GM21447 (cell line): ENCODE measurements around the gene PRKCQ.

ENCODE experiments used
- ATAC-seq: cut with Tn5 transposase; IDR thresholded peaks from one replicate; pipeline ENCODE4 v1.9.1; 2021; ENCODE audit not compliant: unreplicated experiment

The PRKCQ gene

DNA sequence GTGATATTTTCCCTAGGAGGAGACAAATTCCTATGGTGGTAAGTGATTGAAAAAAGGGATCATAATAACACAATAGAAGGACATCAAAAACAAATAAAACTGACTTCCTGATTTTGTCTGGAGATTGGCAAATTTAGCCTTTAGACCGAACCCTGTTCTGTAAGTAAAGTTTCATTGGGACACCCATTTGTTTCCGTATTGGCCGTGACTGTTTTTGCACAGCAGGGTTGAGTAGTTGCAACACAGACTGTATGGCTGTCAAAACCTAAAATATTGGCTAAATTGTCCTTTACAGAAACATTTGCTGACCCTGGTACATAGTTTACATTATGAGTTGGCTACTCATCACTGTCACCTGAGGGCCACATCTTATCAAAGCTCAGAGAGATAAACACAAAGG is 168.6 kb downstream of the PRKCQ start:
- ATAC-seq: no peak

DNA sequence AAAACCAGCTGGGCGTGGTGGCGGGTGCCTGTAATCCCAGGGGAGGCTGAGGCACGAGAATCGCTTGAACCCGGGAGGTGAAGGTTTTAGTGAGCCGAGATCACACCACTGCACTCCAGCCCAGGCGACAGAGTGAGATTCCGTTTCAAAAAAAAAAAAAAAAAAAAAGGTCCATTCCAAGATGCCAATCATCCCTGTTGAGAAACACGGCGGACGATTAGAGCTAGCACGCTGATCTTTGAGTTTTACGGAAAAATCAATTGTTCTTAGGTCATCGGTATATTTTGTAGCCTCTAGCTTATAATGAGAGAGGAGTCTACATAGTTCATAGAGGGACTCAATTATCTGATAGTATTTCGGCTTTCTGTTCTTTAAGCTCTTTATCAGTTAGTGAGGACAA is 169.2 kb downstream of the PRKCQ start:
- ATAC-seq: no peak

DNA sequence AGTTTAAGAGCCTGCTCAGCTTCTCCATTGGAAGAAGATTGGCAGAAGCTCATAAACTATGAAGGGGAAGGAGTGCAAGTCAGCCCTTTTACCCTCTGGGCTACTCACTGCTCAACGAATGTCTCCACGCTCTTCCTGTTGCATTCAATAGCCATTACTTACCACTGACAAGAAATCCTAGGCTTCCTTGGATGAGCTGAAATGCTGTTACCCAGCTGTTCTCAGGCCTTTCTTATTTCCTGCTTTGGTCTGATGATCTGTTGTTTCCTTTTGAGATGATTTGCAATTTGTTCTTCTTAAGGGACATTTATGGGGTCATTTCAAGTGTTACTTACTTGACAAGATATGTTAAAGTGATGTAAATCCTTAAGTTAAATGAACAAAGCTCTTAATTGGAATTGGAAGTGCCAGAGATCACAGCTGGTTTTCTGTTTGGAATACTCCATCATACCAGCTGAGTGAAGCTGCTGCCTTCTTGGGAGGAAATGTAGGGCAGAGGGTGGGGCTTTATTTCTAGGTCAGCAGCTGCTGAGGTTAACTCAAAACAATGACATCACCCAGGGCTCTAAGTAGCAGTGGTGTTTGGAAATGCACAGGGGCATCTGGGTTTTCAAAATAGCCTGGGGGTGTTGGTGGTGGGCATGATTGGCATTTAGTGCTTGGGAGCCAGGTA is 170.0 kb downstream of the PRKCQ start:
- ATAC-seq: no peak

DNA sequence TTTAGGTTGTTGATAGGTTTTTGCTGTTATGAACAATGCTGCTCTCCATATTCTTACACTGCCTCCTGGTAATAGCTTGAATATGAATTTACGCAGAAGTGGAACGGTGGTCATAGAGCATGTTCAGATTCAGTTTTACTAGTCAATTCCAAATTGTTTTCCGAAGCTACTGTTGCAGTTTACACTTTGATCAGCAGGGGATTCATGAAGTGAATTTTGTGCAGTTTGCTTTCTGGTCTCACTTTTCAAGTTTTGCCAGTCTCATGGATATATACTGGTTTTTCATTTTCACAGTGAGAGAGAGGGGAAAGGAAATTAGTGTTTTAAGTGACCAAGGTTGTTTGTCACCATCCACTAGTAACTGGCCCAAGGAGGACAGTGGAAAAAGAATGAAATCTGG is 171.3 kb downstream of the PRKCQ start:
- ATAC-seq: no peak

DNA sequence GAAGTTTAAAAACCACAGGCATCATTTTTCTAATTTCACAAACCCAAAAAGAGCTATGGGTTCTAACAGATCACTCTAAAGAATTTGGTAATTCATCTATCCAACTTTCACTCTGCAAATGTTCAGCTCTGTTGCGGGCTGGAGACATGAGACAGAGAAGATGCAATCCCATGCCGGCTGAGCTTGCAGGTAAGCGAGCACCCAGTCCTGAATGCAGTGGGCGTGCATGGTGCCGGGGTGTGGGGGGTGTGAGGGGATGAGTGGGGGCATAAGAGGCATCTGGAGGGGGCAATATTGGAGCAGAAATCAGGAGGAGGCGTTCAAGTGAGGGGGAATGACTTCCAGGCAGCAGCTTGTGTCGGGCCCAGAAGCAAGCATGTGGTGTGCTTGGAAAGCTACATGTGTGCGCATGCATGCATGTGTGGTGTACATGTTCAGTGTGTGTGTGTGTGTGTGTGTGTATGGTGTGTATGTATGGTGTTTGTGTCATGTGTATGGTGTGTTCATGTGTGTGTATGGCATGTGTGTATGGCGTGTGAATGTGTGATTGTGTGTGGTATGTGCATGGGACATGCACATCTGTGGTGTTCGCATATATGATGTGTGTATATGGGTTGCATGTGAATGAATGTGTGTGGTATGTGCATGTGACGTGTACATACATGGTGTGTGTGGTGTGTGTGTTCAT is 172.9 kb downstream of the PRKCQ start:
- ATAC-seq: no peak

DNA sequence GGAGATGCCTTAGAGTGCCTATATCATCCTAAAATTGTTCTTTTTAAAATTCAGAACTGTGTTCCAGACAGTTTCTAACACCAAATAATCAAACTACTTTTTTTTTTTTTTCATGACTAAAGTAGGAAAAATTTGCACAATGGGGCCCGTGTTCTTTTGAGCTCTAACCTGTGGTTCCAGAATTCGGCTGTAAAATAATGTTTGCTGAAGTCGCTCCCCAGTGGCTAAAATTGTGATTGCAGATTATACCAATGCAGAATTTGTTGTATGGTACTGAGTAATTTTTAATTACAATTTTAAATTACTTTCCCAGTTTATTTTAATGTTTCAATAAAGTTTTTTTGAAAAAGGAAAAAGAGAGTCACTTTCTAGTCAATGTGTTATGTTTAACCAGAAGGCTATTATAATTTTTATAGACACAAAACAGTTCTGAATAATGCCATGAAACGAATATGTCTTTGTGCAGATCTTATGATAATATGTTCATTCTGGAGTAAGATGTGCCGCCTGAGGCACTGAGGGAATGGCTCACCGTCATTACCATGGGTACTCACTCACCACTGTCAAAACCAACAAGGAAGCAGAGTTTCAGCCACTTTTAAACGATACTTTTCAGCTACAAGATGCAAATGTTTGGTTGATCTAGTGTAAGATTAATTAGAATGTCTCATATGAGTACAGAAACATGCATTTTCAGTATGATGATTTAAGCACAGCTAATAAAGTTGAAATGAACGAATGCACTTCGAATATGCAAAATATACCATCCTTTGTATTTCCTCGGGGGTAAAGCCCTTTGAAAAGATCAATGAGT is 173.6 kb downstream of the PRKCQ start:
- ATAC-seq: no peak

DNA sequence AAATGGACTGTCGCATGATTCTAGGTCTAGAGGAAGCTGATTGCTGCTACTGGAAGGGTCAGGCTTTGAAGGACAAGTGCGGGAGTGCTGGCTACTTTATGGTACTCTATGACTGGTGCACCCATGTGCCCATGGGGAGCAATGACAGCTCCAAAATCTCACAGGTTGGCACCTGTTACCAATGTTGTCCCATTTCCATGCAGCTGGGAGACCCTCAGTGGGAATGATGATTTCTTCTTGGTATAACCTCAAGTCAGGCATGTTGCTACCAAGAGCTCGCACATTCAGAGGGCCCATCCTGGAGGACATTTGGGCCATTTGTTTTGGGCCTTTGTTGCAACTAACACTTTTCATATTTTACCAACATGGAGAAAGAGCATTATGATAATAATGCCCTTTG is 174.4 kb downstream of the PRKCQ start:
- ATAC-seq: no peak

DNA sequence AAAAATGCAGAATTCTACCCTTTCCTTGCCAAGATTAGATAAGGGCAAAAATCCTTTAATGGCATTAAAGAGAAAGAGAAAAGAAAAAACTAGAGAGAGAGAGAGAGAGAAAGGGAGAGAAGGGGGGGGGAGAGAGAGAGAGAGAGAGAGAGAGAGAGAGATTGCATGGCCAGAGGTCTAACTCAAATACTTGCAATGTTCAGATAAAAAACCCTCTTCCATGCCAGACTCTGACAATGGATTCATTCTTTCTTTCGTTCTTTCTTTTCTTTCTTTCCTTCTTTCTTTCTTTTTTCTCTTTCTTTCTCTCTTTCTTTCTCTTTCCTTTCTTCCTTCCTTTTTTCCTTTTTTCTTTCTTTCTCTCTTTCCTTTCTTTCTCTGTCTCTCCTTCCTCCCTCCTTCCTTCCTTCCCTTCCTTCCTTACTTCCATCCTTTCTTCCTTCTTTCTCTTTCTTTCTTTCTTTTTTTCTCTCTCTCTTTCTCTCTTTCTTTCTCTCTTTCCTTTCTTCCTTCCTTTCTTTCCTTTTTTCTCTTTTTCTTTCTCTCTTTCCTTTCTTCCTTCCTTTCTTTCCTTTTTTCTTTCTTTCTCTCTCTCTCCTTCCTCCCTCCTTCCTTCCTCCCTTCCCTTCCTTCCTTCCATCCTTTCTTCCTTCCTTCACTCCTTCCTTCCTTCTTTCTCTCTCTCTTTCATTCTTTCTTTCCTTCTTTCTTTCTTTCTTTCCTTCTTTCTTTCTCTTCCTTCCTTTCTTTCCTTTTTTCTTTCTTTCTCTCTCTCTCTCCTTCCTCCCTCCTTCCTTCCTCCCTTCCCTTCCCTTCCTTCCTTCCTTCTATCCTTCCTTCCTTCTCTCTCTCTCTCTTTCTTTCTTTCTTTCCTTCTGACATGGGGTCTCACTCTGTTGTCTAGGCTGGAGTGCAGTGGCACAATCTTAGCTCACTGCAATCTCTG is 175.7 kb downstream of the PRKCQ start:
- ATAC-seq: no peak

DNA sequence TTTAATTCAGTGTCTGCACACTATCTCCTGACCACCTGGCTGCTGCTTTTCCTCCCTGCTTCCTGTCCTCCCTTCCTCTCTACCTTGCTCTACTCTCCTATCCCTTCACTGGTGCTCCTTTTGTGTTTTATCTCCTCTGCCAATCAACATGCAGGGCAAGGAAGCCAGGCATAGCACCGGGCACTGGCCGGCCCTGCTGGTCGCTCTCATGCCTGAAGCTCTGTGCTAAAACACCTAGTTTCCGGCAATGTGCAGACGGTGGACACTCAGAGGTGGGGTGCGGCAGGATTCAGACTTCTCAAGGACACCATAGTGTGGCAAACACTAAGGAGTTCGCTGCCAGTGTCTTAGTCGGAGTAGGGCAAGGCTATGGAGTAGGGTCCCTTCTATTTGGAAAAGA is 177.1 kb downstream of the PRKCQ start:
- ATAC-seq: no peak

DNA sequence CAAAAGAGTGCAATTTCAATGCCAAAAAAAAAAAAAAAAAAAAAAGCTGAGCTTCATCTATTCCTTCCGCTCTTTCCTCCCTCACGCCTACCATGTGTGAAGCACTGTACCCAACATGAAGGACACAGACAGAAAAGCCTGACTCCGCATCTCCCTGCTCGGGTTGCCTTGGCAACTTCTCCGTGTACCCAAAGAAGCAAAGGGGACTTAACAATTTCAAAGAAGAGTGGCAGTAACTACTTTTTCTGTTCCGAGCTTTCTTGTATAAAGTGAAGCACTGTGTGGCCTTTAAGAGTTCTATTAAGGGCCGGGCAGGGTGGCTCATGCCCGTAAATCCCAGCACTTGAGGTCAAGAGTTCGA is 177.7 kb downstream of the PRKCQ start:
- ATAC-seq: no peak

DNA sequence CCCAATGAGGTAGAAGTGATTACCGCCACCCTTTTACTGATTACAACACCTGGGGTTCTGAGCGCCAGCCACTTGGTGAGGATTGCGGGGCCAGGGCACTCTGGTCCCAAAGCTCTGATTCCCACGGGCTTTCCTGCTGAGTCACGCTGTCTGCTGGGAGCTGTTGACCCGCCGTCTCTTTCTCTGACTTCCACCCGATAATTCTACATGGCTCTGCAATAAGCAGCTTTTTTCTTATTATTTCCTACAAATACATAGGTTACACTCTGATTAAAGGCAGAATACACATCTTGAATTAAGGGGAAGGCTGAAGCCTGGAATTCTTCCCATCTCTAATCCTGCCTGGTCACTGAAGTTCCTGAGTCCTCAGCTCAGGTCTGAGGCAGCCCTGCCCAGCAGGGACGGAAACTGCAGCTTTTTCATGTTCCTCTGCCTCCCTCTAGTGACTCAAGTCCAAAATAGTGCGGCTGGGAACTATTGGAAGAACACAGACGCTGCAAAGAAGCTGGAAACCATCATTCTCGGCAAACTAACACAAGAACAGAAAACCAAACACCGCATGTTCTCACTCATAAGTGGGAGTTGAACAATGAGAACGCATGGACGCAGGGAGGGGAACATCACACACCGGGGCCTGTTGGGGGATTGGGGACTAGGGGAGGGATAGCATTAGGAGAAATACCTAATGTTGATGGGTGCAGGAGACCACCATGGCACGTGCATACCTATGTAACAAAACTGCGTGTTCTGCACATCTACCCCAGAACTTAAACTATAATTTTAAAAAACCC is 178.3 kb downstream of the PRKCQ start:
- peak; percentile 86 for ATAC-seq

DNA sequence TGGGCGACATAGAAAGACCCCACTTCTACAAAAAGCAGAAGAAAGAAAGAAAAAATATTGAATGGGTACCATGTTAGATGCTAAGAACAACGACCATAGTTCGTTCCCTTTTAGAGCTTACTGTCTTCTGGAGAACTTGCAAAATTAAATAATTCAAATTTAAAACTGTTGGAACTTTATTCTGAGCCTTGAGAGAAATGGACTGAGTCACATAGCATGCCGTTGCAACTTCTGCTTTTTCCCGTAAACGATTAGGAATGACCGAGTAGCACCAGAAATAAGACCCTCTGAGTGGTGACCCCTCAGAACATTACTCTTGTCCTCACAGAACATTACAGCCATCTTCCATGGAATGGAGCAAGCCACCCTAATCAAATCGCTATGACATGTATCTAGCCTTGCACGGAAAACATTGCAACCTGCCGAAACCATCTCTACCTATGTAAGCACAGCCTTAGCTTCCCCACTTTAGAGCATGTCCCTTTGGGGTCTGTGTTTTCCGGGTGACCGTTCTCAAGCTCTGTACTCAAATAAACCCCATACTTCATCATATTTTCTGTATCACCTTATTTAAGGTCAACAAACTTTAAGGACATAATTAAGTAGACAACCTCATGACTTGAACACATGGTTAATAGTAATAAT is 179.1 kb downstream of the PRKCQ start:
- no peak for ATAC-seq

DNA sequence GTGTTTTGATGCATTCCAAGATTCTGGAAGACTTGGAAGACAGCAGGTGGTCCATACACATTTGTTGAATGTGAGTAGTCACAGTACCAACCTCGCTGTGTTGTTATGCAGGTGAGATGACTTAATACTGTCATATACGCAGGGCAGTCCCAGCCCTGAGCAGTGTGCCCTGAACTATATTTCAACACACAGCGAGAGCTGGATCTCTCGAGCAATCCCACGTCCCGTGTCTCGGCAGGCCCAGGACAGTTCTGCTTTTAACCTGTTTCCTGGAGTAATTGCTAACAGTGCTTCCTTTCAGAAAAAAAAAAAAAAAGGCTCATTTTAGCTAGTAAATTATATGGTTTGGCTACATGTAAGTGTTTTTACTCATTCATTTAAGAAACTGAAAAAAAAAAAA is 179.7 kb downstream of the PRKCQ start:
- no peak for ATAC-seq

DNA sequence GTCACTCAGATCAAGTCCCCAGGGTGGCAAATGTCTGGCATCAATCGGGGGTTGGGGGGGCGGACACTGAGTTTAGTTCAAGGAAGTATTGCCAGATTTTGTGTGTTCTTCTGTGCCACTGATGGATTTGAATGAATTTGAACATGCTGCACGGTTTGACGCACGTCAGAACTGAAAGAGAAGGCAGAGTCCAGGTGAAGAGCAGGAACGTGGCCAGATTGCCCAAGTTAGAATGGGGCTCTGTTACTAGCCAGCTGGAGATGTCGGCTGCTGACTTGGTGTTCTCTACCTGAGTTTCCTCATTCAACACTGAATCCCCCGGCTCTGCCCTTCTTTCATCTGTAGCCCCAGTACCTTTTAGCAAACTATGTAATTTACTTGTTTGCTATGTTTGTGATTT is 180.2 kb downstream of the PRKCQ start:
- no peak for ATAC-seq

DNA sequence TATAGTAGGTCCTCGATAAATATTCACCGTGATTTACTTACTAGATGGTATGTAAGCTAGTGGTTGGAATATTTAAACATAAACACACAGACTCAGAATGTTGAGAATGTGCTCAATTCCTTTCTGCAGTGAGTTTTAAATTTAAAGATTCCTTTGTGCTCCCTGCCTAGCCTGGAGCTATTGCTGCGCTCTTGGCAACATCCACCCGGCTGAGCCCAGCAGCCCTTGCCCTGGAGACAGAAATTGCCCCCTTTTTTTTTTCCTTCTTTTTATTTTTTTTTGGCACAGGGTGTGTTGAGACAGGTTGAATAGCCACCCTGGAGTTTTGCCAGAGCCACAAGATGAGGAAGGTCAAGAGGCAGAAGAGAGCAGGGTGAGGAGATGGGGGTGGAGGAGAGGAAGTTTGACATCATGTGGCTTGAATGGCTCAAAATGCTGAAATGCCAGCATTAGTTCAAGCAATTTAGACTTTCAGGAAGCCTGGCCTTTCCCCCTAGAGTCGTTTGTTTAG is 180.8 kb downstream of the PRKCQ start:
- ATAC-seq: no peak

DNA sequence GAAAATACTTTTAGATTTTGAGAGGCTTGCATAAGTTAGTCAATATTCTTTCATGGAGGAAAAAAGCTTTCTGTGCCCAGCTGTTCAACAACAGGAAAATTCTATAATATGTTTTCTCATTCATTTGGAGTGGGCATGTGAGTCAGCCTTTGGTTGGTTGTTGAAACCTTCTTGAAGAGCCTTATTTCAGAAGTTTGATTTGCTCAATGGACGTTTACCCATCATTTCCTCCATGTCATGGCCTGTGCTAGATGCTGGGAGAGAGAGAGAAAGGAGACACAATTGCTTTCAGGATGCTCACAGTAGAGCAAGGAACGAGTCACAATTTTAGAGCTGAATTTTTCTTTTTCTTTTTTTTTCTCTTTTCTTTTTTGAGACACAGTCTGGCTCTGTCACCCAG is 181.7 kb downstream of the PRKCQ start:
- ATAC-seq: no peak

DNA sequence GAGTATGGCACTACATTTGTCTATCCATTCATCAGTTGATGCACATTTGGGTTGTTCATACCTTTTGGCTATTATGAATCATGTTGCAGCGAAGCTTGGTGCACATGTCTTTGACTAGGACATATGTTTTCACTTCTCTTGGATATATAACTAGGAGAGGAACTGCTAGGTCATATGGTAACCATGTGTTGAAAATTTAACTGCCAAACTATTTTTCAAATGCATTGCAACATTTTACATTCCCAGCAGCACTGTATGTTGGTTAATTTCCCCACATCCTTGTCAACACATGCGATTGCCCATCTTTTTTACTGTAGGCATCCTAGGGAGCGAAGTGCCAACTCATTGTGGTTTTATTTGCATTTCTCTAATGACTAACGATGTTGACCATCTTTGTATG is 183.4 kb downstream of the PRKCQ start:
- ATAC-seq: no peak

DNA sequence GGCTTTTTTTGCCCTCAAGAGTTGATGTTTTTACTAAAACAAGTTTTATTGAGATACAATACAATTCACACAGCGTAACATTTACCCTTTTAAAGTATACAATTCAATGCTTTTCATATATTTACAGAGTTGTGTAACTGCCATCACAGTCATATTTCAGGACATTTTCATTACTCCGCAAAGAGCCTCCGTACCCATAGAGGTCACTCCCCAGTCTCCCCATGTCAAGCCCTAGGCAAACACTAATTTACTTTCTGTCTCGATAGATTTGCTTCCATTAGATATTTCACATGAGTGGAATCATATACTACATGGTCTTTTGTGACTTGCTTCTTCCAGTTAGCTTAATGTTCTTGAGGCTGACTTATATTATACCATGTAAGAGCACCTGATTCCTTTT is 183.8 kb downstream of the PRKCQ start:
- no peak for ATAC-seq

DNA sequence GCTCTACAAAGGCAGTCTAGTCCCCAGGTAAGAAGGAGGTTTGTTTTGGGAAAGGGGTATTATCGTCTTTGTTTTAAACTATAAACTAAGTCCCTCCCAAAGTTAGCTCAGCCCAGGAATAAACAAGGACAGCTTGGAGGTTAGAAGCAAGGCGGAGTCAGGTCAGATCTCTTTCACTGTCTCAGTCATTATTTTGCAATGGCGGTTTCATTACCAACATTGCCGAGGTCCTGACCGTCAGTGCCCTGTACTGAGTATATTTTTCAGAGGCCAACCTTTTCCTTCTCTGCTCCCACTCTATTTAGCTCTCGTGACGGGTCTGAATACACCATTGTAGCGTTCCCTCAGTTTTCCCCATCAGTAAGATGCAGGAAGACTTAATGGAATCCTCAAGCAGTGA is 184.5 kb downstream of the PRKCQ start:
- no peak for ATAC-seq

DNA sequence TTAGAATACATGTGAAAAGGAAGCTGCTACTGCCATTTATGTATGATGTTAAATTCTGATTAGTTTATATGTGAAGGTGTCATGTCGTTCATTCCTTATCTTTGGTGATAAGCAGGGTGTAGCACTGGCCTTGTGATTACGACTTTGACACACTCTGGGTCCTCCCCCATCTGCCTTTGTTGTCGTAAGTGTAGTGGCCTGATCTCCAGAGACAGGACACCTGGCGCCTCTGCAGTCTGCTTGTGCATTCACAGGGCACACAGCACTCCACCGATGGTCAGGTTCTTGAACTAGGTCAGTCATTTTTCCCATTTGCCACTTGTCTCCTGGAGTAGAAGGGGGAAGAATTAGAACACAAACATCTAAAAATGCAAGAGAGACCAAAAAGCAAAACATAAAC is 186.0 kb downstream of the PRKCQ start:
- ATAC-seq: no peak
